ENCODE measurements around the gene CST9L.

DNA sequence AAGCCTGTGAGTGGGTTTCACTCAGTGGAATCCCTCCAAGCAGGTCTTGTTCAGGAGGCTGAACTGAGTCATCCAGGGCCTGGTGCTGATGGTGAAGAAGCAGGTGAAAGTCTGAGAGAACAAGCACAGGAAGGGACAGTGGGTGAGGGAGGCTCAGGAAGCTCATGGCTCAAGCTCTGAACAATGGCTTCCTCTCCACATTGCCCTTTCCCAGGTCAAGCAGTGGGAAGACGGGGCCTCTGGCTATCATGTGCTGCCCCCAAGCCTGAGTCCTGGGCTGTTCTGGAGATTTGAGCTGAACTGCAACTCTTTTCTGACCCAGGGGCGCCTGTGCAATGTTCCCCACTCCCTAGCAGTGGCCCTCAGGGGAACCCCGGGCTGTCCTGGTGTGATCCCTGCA, 3.4 kb downstream of the CST9L start:
- TF ChIP-seq POLR2A (IDR thresholded peaks at IDR 0.05) (no peak), CTCF (IDR thresholded peaks at IDR 0.05) (no peak)

Measured in right lobe of liver (tissue), 4 donors.